Measurements from ENCODE around the gene C10orf67.
"Not testable (repeated sequence)": the region's sequence is repeated elsewhere in the genome, so short reads cannot be mapped to it uniquely, and the experiment has no call there.

C10orf67 gene

DNA sequence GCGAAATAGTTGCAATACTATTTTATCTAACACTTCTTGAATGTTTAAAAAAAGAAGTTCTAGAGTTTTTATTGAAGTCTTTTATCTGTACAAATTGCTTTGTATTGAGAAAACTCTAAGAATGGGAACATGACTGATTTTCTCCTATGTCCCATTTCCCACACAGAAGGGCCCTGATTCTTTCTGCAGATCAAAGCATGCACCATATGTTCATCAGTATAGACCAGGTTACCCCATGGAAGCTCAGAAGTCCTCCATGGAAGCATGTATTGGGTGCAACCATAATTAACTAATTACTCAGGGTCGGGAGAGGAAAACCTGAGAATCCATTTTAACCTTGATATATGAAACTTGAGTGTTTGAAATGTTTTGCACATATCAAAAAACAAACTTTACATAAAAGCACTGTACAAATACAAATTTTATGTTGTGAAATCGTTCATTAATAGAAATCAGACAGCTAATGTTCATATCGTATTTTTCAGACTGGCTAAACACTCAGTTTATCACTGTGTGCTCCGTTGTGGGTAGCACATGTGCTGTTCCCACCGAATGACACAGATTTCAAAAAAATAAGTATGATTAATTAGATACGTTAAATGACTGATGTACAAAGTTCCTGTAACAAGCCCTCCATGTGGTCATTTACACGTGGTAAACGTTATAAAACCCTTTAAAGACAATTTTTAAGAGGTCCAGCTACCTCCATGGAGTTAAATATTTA, 81.0 kb downstream of the C10orf67 start:
- no peak for DNase-seq (ENCODE audit: low spot score)

DNA sequence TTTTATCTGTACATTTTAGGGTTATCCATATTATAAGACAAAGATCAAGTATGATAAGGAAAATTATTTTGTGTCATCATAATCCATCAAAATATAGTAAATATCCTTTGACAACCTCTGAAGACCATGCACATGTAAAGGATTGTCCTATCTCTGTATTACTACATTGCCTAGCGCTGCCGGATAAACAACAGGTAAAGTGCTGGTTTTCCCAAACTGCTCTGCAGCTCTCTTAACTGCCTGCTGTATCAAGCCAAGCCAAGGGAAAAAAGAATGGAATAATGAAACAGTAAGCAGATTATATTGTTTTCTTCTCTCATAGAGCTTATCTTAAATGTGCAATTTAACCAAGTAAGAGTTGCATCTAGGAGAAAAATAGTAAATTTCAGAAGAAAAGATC, 81.7 kb downstream of the C10orf67 start:
- DNase-seq (ENCODE audit: low spot score), result no peak

DNA sequence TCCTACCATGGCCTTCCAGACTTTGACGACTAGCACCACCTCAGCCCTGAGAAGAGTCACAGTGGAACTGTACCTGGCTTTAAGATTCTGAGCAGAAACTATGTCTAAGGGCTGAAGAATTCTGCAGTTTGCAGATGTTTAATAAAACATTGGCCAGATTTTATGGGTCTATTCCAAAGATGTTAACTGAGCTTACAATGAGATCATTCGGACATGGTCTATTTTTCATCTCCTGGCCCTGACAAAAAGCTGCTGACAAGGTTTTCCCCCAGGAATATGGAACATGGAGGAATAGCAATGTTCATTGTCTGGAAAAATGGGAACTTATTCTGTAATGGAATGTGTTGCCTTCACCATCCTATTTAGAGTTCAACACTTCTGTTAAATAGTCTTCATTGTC, 86.1 kb downstream of the C10orf67 start:
- no peak for DNase-seq (ENCODE audit: low spot score)

DNA sequence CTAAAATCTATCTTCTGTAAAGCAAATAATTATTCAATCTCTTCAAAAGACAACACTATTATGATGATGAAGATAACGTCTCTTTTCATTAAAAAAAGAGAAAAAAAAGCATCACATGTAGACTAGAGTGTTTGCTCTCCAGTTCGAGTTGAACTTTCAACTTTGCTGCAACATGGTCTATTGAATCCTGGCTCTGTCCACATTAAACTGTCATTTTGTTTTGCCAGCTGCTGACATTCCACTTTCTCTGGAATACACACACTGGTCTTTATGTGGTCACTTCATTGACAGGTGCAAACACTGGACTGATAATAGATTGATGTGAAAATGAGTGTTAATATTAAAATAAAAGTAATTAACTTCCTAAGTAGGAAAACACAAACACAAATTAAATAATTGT, 90.8 kb downstream of the C10orf67 start:
- DNase-seq (ENCODE audit: low spot score), result no peak

DNA sequence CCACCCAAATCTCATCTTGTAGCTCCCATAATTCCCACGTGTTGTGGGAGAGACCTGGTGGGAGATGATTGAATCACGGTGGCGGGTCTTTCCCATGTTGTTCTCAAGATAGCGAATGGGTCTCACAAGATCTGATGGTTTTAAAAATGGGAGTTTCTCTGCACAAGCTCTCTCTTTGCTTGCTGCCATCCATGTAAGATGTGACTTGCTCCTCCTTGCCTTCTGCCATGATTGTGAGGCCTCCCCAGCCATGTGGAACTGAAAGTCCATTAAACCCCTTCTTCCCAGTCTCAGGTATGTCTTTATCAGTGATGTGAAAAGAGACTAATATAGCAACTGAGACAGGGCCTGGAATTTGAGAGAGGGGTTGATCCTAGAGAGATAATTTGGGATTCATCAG, 91.7 kb downstream of the C10orf67 start:
- DNase-seq (ENCODE audit: low spot score), result not testable (repeated sequence)

DNA sequence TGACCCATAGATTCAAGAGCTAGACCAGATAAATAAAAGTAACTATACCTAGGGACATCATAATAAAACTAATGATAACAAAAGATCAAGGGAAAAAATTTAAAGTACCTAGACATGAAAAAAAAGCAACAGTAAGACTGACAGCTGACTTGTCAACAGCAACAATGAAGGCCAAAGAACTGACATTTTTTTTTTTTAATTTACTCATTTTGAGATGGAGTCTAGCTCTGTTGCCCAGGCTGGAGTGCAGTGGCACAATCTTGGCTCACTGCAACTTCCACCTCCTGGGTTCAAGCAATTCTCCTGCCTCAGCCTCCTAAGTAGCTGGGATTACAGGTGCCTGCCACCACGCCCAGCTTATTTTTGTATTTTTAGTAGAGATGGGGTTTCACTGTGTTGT, 102.8 kb downstream of the C10orf67 start:
- not testable (repeated sequence) for DNase-seq (ENCODE audit: low spot score)

DNA sequence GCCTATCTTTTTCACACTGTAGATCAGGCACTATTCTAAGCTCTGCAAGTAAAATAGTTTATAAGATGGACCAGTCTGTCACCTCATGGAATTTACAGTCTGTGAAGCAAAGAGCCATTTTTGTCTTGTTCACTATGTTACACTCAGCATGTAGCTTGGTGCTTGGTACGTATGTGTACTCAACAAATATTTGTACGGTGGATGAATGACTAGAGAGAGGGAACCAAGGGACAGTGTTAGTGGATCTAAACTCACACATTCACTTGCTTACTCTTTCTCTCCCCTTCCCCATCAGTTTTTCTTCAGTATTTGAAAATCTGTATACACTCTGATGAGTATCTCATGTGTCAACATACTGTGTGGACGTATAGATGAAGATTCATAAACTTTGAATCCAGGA, 106.6 kb downstream of the C10orf67 start:
- no peak for DNase-seq (ENCODE audit: low spot score)

DNA sequence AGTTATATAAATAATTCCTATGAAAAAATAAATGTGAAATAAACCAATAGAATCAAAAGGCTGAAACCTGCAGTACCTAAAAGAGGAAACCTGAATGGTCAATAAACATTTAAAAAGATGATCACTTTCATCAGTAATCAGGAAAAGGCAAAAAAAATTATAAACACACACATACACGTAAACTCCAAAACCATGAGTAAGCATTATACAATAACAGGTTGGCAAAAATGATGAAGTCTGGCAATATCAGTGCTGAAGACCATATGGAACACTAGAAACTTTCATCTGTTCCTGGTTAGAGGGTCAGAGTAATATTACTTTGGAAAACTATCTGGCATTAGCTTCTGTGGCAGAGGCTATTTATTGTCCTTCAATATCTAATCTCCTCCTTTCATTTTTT, 114.0 kb downstream of the C10orf67 start:
- no peak for DNase-seq (ENCODE audit: low spot score)

DNA sequence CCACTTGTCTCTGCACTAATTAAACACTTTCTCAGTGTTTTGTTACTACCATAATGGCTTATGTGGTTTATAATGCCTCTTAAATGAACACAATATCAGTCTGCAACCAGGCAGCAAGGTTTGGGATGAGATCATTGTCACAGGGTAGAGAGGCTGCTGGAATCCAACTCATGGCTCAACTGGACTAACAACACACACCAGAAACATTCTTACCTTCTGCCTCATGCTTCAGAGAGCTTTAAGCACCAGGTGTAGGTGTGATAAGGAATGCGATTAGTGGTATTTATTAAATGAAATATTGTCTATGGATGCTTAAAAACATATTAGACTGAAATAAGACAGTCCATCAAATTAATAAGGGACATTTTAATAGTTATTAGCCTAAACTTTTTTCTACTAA, 127.1 kb downstream of the C10orf67 start:
- no peak for DNase-seq (ENCODE audit: low spot score)

DNA sequence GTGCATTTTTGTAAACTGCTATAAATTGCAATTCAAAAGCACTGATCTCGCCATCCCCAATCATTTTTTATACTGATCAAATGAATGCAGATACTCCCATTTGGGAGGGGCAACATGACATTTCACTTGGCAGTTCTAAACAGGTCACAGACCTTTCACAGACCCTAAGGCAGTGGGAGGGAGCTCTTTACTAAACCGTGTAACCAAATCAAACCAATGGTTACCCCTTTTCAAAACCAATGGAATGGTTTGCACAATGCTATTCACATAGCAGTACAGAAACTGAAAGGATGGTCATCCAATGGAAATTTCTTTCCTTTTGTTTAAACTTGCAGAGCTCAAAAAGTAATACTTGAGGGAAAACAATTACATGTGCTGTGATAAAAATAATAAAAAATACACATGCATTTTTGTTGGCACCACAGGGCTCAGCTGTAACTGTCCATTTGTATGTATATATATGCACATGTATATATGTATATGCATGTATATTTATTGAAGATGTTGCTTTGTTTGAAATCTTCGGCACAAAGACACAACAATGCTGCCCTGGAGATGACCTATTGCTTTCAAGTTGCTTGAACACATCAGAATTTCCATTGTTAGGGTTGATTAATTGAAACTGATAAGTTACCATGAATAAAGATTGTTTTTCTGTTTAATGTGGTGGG, 138.5 kb downstream of the C10orf67 start:
- DNase-seq (ENCODE audit: low spot score), result no peak

DNA sequence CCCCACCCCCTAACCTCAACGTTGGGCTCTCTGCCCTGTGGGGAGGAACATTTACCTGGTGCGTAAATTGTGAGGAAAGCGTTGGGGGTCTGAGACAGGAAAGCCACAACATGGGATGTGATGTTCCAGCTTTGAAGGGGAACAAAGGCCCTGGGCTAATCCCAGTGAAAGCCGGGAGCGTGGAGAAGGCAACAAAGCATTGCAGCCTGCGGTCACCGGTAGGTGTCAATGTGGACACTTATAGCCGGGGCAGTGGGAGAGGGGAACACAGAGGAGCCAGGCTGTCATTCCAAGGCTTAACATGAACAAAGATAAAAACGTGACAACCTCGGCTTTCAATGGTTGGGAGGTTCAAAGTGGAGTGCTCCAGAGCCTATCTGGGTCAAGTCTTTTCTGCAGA, 139.8 kb downstream of the C10orf67 start:
- DNase-seq (ENCODE audit: low spot score), result no peak

DNA sequence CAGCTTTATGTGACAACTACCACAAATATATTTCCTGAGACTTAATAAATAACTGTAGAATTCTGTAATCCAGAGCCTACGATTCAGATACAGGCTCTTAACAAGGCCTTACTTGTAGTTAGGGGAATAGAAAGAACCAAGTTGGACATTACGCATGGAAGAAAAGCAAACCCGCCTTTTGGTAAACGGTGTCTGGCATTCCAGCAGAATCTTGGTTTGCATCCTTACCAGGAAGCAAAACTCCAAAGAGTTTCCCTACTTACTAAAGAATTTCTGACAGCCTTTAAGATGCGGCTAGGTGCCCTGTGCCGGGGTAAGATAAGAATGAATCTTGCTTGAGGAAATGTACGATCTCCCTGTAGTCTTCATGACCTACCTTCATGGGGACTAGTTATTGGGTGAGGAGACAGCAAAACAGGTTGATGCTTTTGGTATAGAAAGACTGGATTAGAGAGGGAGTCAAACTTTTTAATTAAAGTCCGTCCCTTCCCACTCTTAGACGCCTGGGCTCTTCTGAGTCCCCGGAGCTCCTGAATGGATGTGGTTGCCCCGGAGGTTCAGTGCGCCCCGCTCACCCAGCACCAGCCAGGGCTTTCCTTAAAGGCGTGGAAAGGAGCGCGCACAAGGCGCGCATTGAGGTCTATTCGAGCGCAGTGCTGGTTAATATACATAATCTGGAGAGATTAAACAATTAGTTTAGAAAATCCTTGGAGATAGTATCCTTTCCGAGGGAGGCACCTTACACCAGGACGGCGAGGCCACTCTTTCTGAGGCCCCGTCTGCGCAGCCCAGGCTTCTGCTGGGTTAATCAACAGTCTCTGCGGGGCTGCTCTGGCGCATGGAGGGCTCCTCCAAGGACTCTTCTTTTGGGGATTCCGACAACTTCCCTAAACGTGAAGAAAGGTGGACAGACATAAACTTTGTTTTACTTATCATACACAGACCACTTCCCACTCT, 140.9 kb downstream of the C10orf67 start:
- DNase-seq (ENCODE audit: low spot score), result no peak

DNA sequence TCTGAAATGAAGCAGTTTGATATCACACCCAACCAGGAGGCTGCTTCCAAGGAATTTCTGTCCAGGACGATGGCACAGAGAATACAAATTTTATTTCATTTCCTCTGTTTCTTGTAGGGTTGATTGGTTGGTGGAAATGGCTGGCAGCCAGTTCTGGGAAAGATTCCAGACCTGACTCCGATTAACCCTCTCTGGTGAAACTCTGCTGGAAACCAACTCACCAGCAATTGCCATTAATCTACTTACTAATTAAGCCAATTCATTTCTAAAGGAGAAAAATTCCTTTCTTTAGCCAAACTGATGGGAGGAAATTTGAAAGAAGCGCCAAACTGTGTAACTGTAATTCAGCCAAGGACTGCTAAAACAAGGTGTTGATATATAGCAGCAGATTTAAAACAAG, 141.8 kb downstream of the C10orf67 start:
- DNase-seq (ENCODE audit: low spot score), result no peak

DNA sequence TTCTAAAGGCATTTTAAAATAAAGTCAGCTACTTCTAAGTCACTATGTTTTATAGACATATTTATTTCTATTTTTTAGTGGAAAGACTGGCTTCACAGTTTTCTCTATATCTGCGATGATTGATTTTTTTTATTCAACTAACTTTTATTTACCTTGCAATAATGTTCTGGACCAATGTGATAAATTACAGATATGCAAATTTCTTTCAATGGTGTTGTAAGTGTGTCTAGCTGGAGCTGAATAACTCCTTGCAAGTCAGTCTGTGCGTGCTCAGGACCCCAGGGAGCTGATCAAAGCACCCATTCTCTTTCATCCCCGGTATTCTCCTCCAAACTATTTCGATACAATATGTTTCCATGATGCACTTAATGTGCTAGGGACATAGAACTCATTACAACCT, 142.8 kb downstream of the C10orf67 start:
- no peak for DNase-seq (ENCODE audit: low spot score)

DNA sequence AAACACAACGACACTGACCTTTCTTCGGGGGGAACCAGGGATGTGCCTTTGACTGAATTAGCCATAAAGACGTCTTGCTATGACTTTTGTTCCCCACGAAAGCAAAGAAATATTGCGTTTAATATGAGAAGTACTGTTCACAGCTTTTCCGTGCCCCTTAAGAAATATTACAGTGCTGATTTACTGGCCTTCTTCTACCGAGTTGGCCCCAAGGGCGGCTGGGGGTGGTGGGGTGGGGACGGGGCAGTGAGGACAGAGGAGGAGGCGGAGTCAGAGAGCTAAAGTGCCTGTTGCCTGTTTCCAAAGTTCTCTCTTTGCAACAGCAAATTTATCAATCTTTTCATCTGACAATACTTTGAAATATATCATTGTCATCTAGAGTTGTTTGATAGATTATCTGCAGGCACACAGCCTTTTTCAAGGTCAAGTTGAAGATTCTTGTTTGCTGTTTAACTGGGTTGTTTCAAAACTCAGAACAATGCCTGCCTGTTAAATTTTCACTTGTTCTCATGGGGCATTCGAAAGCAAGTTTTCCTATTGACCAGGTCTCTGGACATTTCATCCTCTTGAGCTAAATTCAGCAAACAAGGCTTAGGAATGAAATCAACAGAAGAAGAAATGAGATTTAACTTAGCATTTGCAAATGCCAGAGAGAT, 143.5 kb downstream of the C10orf67 start:
- no peak for DNase-seq (ENCODE audit: low spot score)

DNA sequence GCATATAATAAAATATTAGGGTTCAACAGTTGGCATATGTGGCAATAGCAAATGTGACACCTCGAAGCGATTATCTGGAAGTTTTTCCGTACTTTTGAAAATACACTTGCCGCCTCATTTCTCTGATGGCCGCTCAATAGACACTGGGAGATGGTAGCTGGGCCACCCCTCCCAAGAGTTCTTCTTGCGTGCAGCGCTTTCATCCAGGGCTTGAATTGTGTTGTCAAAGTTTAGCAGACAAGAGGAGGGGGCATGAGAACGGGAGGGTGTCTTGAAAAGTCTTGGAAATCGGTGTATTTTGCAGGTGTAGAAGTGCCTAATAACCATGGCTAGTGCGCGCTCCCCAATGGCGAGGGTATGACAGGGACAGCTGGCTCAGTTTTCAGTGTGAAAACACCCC, 144.0 kb downstream of the C10orf67 start:
- DNase-seq (ENCODE audit: low spot score), result no peak

DNA sequence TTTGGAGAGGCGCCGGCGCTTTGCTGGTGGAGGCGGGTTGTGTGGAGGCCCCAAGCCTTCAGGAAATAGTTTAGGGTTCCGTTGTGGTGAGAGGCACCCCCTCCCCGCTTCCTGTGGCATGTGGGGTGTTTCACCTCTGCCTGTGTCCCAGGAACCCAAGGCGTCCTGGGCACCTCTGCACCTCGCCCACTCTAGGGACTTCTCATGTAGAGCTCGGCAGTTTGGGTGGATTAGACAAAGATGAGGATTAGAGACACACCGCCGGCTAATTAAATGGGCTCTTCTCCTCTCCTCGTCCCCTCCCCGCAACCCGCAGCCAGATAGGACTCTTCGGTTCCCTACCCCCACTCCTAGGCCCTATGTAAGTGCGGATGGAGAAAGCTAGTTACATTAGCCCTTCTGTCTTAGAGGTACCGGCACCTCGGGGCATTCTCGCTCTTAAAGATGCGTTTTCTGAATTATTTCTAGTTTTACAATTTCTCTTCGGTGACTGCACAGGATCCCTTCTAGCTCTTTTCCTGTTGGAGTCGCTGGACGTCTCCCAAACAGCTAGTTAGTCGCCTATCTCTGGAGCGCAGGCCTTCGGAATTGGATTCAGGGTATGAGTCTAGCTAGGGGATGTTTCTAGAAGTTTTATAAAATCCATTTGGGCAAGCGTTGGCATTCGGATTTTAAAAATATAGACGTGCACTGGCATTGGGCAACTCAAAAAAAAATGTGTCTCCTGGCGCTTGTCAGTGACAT, 144.7 kb downstream of the C10orf67 start:
- DNase-seq (ENCODE audit: low spot score), result no peak

DNA sequence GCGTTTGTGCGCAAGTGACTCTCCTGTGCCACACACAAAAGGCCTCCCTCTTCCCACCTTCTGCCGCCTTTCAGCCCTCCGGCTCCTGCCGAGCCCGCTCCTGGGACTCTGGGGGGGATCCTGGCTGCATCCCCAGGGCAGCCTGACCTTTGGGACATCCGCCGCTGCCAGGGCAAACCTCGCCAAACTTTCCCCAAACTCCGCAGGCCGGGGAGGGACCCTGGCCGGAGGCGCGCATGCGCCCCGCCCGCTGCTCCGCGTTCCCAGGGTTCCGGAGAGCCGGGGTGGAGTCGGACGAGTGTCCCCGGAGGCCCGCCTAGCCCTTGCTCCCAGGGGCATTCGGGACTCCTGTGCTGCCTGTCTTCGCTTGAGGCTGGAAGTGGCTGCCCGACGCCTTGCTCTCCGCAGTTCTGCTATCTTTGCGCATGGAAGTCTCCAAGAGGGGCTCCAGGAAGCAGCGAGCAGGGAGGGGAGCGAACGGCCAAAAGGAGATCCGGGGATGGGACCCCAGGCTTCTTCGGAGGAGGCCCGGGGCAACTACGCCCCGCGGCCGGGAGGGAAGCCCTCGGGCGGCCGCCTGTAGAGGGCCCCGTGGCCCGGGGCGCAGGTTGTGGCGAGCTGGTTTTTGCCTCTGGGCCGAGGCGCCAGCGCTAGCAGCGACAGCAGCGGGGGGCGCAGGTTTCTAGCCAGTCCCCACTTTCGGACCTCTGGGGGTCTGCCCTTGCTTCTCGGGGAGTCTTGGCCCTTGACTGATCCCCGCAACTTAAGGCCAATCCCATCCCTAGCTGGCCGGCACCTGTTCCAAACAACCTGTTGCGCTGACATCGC, 145.4 kb downstream of the C10orf67 start:
- DNase-seq (ENCODE audit: low spot score), result no peak

DNA sequence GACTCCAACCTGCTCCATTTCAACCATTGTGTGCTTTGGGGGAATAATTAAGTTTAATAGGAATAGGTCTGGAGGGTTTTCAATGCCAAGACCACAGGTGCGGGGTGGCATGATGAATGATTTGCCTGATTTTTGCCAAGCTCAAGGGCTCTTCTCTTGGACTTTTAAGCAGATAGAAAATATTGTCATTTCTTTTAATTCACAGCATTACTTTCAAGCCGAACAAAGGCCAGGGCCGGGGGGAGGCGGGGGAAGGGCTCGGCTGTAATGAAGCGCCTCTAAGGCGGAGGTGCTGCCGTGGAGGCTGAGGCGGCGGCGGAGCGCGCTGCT, 146.0 kb downstream of the C10orf67 start:
- DNase-seq (ENCODE audit: low spot score), result no peak

DNA sequence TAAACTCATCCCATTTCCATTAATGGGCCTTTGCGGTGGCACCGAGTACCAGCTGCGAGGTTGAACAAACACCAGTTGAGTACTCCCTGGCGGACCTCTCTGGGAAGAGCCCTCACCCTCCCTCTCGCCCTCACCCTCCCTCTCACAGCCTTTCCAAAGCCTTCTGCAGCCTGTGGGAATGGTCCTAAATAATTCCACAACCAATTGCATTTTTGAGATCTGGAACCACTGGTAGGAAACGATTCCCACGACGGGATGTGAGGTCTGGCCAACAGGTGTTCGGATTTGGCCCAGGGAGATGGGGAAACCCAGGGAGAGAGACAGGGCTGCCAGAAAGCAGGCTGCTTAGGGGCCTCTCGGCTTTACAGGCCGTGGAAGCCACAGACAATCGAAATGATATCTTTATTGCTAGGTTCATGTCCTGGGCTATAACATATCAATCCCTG, 147.2 kb downstream of the C10orf67 start:
- DNase-seq (ENCODE audit: low spot score), result no peak

DNA sequence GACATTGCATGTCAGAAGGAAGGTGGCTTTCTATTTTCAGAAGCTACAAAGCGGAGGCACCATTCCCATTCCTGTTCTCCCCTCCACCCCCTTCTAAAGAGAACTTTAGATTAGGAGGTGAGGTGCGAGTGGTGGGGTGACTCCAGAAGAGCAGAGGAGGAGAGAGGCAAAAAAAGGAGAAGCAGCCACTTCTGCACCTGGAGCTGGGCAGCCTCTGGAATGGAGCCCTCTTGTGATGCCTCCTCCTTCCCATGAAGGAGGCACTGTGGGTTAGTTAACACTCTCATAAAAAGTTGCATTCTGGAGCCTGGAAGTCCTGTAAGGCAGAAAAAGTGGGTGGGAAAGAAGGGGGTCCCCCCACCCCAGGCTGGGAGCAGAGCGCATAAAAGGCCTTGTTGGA, 147.7 kb downstream of the C10orf67 start:
- no peak for DNase-seq (ENCODE audit: low spot score)

Measured in COLO829 (cell line).